HepG2 (cell line): ENCODE measurements around the gene FAM118B. TPM values are rescaled to one million over a fixed set of nuclear protein-coding genes. Genes with fewer than 3 reads are reported as not detected.
A peak's percentile ranks its signal among the peaks of the same experiment; 100 is the strongest.

Experiments
- ARID4A ChIP-seq: sonication (generic); formaldehyde crosslinking; IDR thresholded peaks from 2 replicates; pipeline ENCODE4 v1.5.0; 2020; ENCODE audit warnings: mild to moderate bottlenecking, missing genetic modification reagents, borderline replicate concordance
- CHD2 ChIP-seq: IDR thresholded peaks from 2 replicates; pipeline ENCODE4 v1.6.1; 2011; ENCODE audit warnings: low read depth, low read length, improper control_type of control experiment
- GABPB1 ChIP-seq: IDR thresholded peaks from 2 replicates; pipeline ENCODE4 v1.6.1; 2016; ENCODE audit warnings: mild to moderate bottlenecking, missing genetic modification reagents, moderate library complexity, missing compliant biosample characterization
- GATAD2A ChIP-seq: IDR thresholded peaks from 2 replicates; pipeline ENCODE4 v1.6.1; 2016
- HNF4A ChIP-seq: sonication (generic); formaldehyde crosslinking; IDR thresholded peaks from 2 replicates; pipeline ENCODE4 v1.4.0; 2020; ENCODE audit warnings: missing genetic modification reagents
- IKZF5 ChIP-seq: IDR thresholded peaks from 2 replicates; pipeline ENCODE4 v1.6.1; 2018; ENCODE audit warnings: missing genetic modification reagents, mild to moderate bottlenecking, missing compliant biosample characterization
- MAF1 ChIP-seq: sonication (generic); formaldehyde crosslinking; IDR thresholded peaks from 2 replicates; pipeline ENCODE4 v1.5.0; 2020; ENCODE audit warnings: missing genetic modification reagents, borderline replicate concordance
- MTERF4 ChIP-seq: sonication (generic); formaldehyde crosslinking; IDR thresholded peaks from 2 replicates; pipeline ENCODE4 v1.8.0; 2023; ENCODE audit warnings: mild to moderate bottlenecking, missing genetic modification reagents
- SMC3 ChIP-seq: IDR thresholded peaks from 2 replicates; pipeline ENCODE4 v1.6.1; 2011; ENCODE audit warnings: low read length, improper control_type of control experiment
- SRSF9 ChIP-seq: fragments of 200-400 bp; formaldehyde crosslinking; IDR thresholded peaks from 2 replicates; pipeline ENCODE4 v1.6.1; 2018; ENCODE audit warnings: borderline replicate concordance, mild to moderate bottlenecking, low read depth, low read length; ENCODE audit not compliant: insufficient read depth, poor library complexity, severe bottlenecking
- STAG1 ChIP-seq: sonication (generic); formaldehyde crosslinking; IDR thresholded peaks from 2 replicates; pipeline ENCODE4 v1.4.0; 2020; ENCODE audit warnings: missing genetic modification reagents
- TCF7 ChIP-seq: sonication (generic); IDR thresholded peaks from 2 replicates; pipeline ENCODE4 v1.6.1; 2016; ENCODE audit warnings: antibody characterized with exemption, low read depth
- TCF7L2 ChIP-seq: IDR thresholded peaks from 2 replicates; pipeline ENCODE4 v1.6.1; 2011; ENCODE audit warnings: mild to moderate bottlenecking, low read depth, low read length, moderate library complexity
- ZFYVE20 ChIP-seq: sonication (generic); formaldehyde crosslinking; IDR thresholded peaks from 2 replicates; pipeline ENCODE4 v1.8.0; 2023; ENCODE audit warnings: low read depth, mild to moderate bottlenecking, moderate library complexity, missing genetic modification reagents, borderline replicate concordance
- ZGPAT ChIP-seq: IDR thresholded peaks from 2 replicates; pipeline ENCODE4 v1.6.1; 2016; ENCODE audit warnings: mild to moderate bottlenecking
- ZMYM2 ChIP-seq: sonication (generic); formaldehyde crosslinking; IDR thresholded peaks from 2 replicates; pipeline ENCODE4 v1.8.0; 2022; ENCODE audit warnings: mild to moderate bottlenecking, missing genetic modification reagents
- polyA plus RNA-seq, 8 experiments: library from polyadenylated mRNA; depleted of rRNA in 3 of 8; stranded (reverse) in 7 of 8; unstranded in 1 of 8; fragments of >200 nt; fragmentation: Illumina TruSeq in 4 of 8; extraction: Trizol in 4 of 8; gene quantifications; 2 replicates each; pipeline versions ENCODE4 v1.2.1 to v1.2.3, GENCODE V29; 2011 to 2016; ENCODE audit warnings: low read depth in 4 of 8, missing spikeins in 1 of 8, mixed read lengths in 1 of 8; ENCODE audit not compliant: insufficient read depth in 1 of 8
- total RNA-seq, 5 experiments: library from RNA; depleted of rRNA; stranded (reverse); fragments of >200 nt; fragmentation: Illumina TruSeq; extraction: Trizol; gene quantifications; 2 replicates each; pipeline ENCODE4 v1.2.3, GENCODE V29; 2016; ENCODE audit warnings: low read depth in 1 of 5
- TF ChIP-seq, protein P1 (sequence below): IDR thresholded peaks from 2 replicates; pipeline ENCODE4 v1.6.1; 2016; ENCODE audit warnings: low read depth, missing genetic modification reagents, missing compliant biosample characterization

The FAM118B gene
- total and polyA plus RNA-seq, 2 of the 13 experiments (the other 11 are each of a cell fraction or from before 2014, with no cell fraction given), result 10.2 to 25.7 TPM

- TF ChIP-seq, protein P1, sequence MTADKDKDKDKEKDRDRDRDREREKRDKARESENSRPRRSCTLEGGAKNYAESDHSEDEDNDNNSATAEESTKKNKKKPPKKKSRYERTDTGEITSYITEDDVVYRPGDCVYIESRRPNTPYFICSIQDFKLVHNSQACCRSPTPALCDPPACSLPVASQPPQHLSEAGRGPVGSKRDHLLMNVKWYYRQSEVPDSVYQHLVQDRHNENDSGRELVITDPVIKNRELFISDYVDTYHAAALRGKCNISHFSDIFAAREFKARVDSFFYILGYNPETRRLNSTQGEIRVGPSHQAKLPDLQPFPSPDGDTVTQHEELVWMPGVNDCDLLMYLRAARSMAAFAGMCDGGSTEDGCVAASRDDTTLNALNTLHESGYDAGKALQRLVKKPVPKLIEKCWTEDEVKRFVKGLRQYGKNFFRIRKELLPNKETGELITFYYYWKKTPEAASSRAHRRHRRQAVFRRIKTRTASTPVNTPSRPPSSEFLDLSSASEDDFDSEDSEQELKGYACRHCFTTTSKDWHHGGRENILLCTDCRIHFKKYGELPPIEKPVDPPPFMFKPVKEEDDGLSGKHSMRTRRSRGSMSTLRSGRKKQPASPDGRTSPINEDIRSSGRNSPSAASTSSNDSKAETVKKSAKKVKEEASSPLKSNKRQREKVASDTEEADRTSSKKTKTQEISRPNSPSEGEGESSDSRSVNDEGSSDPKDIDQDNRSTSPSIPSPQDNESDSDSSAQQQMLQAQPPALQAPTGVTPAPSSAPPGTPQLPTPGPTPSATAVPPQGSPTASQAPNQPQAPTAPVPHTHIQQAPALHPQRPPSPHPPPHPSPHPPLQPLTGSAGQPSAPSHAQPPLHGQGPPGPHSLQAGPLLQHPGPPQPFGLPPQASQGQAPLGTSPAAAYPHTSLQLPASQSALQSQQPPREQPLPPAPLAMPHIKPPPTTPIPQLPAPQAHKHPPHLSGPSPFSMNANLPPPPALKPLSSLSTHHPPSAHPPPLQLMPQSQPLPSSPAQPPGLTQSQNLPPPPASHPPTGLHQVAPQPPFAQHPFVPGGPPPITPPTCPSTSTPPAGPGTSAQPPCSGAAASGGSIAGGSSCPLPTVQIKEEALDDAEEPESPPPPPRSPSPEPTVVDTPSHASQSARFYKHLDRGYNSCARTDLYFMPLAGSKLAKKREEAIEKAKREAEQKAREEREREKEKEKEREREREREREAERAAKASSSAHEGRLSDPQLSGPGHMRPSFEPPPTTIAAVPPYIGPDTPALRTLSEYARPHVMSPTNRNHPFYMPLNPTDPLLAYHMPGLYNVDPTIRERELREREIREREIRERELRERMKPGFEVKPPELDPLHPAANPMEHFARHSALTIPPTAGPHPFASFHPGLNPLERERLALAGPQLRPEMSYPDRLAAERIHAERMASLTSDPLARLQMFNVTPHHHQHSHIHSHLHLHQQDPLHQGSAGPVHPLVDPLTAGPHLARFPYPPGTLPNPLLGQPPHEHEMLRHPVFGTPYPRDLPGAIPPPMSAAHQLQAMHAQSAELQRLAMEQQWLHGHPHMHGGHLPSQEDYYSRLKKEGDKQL, result peak; percentile 61; the same call in 1 of the 2 replicates
- TF ChIP-seq ZGPAT (CRISPR knock-in tag) (peak; percentile 54; the same call in 1 of the 2 replicates), ZMYM2 (CRISPR knock-in tag) (no peak), GABPB1 (peak; percentile 57), MTERF4 (CRISPR knock-in tag) (no peak), CHD2 (no peak), ARID4A (CRISPR knock-in tag) (peak; percentile 30; the same call in 1 of the 2 replicates), ZFYVE20 (CRISPR knock-in tag) (no peak), MAF1 (CRISPR knock-in tag) (no peak), IKZF5 (CRISPR knock-in tag) (no peak), TCF7L2 (peak; percentile 74), TCF7 (peak; percentile 93), HNF4A (peak; percentile 83), SMC3 (no peak), GATAD2A (CRISPR knock-in tag) (peak; percentile 85), STAG1 (CRISPR knock-in tag) (peak; percentile 50), SRSF9 (no peak)
Measured at GRCh38 chr11:126193038-126193478, 18.5 kb upstream of the FAM118B start (continued).
